ENCODE data around the gene EEFSEC. TPM values are rescaled to one million over a fixed set of nuclear protein-coding genes. Genes with fewer than 3 reads are reported as not detected.

Gene EEFSEC
- total RNA-seq, 1 experiment from 2014 or later: 3.8 TPM

DNA sequence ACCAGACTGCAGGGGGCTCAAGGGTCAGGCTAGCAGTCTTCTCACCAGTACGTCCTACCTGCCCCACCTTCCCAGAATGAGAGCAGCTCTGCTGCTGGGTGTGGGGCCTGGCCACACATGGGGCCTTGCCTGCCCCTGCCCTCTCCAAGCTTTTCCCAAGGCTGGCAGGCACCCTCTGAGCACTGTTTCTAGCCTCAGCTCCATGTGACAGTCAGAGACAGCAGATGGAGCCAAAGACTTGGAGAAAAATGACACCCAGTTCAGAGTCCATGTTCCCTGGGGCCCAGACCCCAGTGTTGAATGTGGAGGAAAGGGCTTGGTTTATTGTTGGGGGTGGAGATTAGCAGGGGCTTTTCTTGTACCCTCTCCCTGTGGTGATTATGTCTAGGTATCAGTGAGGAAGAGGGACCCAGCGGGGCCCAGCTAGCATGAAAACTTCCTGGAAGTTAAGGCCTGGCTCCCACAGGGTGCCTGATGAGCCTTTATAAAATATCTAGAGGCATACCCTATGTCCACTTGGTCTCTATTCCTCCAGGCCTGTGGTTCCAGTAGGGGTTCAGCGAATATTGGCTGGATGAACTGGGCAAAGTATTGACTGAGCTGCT lies 153.8 kb downstream of the EEFSEC start:
- DNase-seq (ENCODE audit: low read depth, low spot score): peak; percentile 4
- in situ Hi-C loops (cut with HindIII; ENCODE audit: low pct_unique_long_range_greater_than_20kb, low sequenced_read_pairs): loop anchor here (25.0 kb wide), 1 partner anchor 145 kb away; the partner anchor contains the start of gene EEFSEC

DNA sequence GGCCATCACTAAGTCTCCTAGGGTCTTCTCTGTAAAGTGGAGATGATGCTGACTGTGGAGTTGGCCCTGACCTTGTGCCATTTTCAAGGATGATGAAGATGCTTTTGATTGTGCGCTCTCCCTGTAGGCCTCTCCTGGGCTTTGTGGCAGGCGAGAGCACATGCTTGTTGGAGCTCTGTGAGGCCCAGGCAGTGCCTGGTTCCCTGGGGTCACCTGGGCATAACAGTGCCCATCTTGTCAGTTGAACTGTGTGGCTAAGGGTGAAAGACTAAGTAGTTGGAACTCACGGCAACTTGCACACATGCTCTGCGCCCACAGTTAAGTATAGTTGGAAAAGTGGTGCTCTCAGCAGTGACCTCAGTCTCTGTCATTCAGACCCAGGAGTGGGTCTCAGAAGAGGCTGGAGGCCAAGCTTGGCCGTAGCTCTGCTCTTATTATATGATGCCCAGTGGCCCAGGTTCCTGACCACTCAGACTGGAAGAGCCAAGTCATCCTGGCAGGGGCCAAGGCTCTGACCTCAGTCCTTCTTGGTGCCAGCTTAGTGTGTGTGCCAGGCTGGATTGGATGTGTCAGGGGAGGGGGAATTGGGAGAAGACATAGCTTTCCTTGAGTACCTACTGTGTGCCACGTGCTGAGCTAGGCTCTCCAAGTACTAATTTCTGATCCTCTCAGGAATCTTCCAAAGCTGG lies 154.6 kb downstream of the EEFSEC start:
- in situ Hi-C loops (cut with HindIII; ENCODE audit: low pct_unique_long_range_greater_than_20kb, low sequenced_read_pairs): loop anchor here (25.0 kb wide), 1 partner anchor 146 kb away; the partner anchor contains the start of gene EEFSEC
- DNase-seq (ENCODE audit: low read depth, low spot score): no peak

GRCh38 chr3:128309026-128309425 lies 155.7 kb downstream of the EEFSEC start:
- in situ Hi-C loops (cut with HindIII; ENCODE audit: low pct_unique_long_range_greater_than_20kb, low sequenced_read_pairs): loop anchor here (25.0 kb wide), 1 partner anchor 147 kb away; the partner anchor contains the start of gene EEFSEC
- DNase-seq (ENCODE audit: low read depth, low spot score): no peak

- in situ Hi-C loops (cut with HindIII; ENCODE audit: low pct_unique_long_range_greater_than_20kb, low sequenced_read_pairs): loop anchor here (25.0 kb wide), 1 partner anchor 148 kb away; the partner anchor contains the start of gene EEFSEC
- no peak for DNase-seq (ENCODE audit: low read depth, low spot score)
These were observed 157.2 kb downstream of the EEFSEC start for GRCh38 chr3:128310286-128311058.

- no peak for DNase-seq (ENCODE audit: low read depth, low spot score)
These were observed 158.2 kb downstream of the EEFSEC start for GRCh38 chr3:128311441-128311844.

DNA sequence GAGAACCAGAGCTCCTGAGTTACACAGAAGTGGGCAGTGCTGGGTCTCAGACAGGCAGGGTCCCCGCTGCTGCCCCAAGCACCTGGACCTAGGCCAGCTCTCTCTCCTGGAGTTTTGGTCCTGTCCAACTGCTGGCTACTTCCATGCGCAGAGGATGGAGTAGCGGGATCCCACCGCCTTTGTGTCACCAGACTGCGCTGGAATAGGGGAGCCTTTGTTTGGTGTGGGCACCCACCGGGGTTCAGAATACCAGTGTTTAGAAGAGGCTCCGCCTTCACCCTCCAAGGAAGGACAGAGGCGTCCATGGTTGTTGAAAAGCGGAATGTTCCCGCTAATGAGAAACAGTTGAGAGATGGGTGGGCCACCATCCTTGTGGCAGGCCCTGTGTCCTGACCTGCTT lies 159.0 kb downstream of the EEFSEC start:
- DNase-seq (ENCODE audit: low read depth, low spot score): no peak
- in situ Hi-C loops (cut with HindIII; ENCODE audit: low pct_unique_long_range_greater_than_20kb, low sequenced_read_pairs): loop anchor here (25.0 kb wide), 1 partner anchor 150 kb away; the partner anchor contains the start of gene EEFSEC

More at GRCh38 chr3:128311441-128311844, 158.2 kb downstream of the EEFSEC start:
- in situ Hi-C loops (cut with HindIII; ENCODE audit: low pct_unique_long_range_greater_than_20kb, low sequenced_read_pairs): loop anchor here (25.0 kb wide), 1 partner anchor 149 kb away; the partner anchor contains the start of gene EEFSEC

- in situ Hi-C loops (cut with HindIII; ENCODE audit: low pct_unique_long_range_greater_than_20kb, low sequenced_read_pairs): loop anchor here (25.0 kb wide), 1 partner anchor 151 kb away; the partner anchor contains the start of gene EEFSEC
- DNase-seq (ENCODE audit: low read depth, low spot score): no peak
These were observed 159.9 kb downstream of the EEFSEC start for GRCh38 chr3:128313071-128313725.

- in situ Hi-C loops (cut with HindIII; ENCODE audit: low pct_unique_long_range_greater_than_20kb, low sequenced_read_pairs): loop anchor here (25.0 kb wide), 1 partner anchor 152 kb away; the partner anchor contains the start of gene EEFSEC
- DNase-seq (ENCODE audit: low read depth, low spot score): no peak
These were observed 160.7 kb downstream of the EEFSEC start for GRCh38 chr3:128313935-128314334.

- in situ Hi-C loops (cut with HindIII; ENCODE audit: low pct_unique_long_range_greater_than_20kb, low sequenced_read_pairs): loop anchor here (25.0 kb wide), 1 partner anchor 153 kb away; the partner anchor contains the start of gene EEFSEC
These were observed 162.0 kb downstream of the EEFSEC start for GRCh38 chr3:128315313-128315712.

DNA sequence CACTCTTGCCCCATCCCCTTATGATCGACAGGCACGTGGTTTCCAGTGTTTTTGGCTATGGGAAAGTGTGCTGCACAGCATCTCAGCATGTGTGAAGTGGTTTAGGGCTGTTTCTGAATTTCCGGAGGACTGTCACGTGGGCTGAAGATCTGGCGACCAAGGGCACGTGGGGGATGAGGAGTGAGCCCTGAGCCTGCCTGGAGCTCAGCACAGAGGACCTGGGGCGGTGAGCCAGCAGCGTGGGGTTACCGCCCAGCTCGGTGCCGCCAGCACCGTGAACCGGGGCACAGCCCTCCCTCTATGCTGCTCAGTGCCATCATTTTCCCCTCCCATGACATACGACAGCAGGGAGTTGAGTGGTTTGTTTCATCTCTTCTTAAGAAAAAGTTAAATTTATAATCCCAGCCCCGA lies 163.2 kb downstream of the EEFSEC start:
- DNase-seq (ENCODE audit: low read depth, low spot score): no peak
- in situ Hi-C loops (cut with HindIII; ENCODE audit: low pct_unique_long_range_greater_than_20kb, low sequenced_read_pairs): loop anchor here (25.0 kb wide), 1 partner anchor 154 kb away; the partner anchor contains the start of gene EEFSEC

More at GRCh38 chr3:128315313-128315712, 162.0 kb downstream of the EEFSEC start:
- DNase-seq (ENCODE audit: low read depth, low spot score): no peak

DNA sequence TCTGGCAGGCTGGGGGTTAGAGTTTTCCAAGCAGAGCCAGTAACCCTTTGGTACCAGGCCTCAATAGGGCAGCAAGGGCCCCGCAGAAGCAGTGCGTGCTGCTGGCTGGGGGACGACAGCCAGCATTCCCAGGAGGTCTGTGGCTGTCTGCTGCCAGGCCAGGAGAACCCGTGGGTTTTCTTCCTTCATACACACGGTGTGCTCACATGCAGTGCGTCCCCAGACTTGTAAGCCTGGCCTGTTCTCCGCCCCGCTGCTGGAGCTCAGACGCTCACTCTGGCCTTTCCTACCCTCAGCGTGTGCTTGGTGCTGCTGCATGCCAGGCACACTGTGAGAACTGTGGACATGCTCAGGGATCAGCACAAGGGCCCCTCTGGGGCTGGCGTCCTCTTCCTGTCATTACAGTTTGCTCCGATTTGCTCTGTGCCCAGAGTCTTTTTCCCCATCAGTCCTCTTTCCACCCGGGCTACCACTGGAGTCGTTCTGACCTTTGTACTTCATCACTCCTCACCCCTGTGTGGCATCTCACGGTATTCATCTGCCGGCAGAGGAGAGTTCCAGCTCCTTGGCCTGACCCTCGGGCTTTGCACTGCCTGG lies 163.9 kb downstream of the EEFSEC start:
- in situ Hi-C loops (cut with HindIII; ENCODE audit: low pct_unique_long_range_greater_than_20kb, low sequenced_read_pairs): loop anchor here (25.0 kb wide), 1 partner anchor 155 kb away; the partner anchor contains the start of gene EEFSEC
- DNase-seq (ENCODE audit: low read depth, low spot score): no peak

GRCh38 chr3:128317698-128318231 lies 164.5 kb downstream of the EEFSEC start:
- DNase-seq (ENCODE audit: low read depth, low spot score): peak; percentile 29
- in situ Hi-C loops (cut with HindIII; ENCODE audit: low pct_unique_long_range_greater_than_20kb, low sequenced_read_pairs): loop anchor here (25.0 kb wide), 1 partner anchor 155 kb away; the partner anchor contains the start of gene EEFSEC

GRCh38 chr3:128318275-128318941 lies 165.1 kb downstream of the EEFSEC start:
- DNase-seq (ENCODE audit: low read depth, low spot score): no peak

GRCh38 chr3:128319107-128319506 lies 165.8 kb downstream of the EEFSEC start:
- in situ Hi-C loops (cut with HindIII; ENCODE audit: low pct_unique_long_range_greater_than_20kb, low sequenced_read_pairs): loop anchor here (25.0 kb wide), 1 partner anchor 157 kb away; the partner anchor contains the start of gene EEFSEC
- no peak for DNase-seq (ENCODE audit: low read depth, low spot score)

More at GRCh38 chr3:128318275-128318941, 165.1 kb downstream of the EEFSEC start:
- in situ Hi-C loops (cut with HindIII; ENCODE audit: low pct_unique_long_range_greater_than_20kb, low sequenced_read_pairs): loop anchor here (25.0 kb wide), 1 partner anchor 156 kb away; the partner anchor contains the start of gene EEFSEC

- no peak for DNase-seq (ENCODE audit: low read depth, low spot score)
These were observed 166.5 kb downstream of the EEFSEC start for GRCh38 chr3:128319741-128320141.

More at GRCh38 chr3:128319741-128320141, 166.5 kb downstream of the EEFSEC start:
- in situ Hi-C loops (cut with HindIII; ENCODE audit: low pct_unique_long_range_greater_than_20kb, low sequenced_read_pairs): loop anchor here (25.0 kb wide), 1 partner anchor 157 kb away; the partner anchor contains the start of gene EEFSEC

All from SK-MEL-5 (cell line).